Gastroesophageal sphincter (tissue), 3 donors: ENCODE data around the gene SLC6A3.

Experiments used
- EP300 ChIP-seq: sonication (generic); formaldehyde crosslinking; IDR thresholded peaks from one replicate; pipeline ENCODE4 v1.6.1; 2017; ENCODE audit warnings: antibody characterized with exemption, mild to moderate bottlenecking
- POLR2A ChIP-seq, 2 donors: fragments of 450-650 bp; IDR thresholded peaks; one replicate each; pipeline ENCODE4 v1.6.1; 2017; ENCODE audit warnings: antibody characterized with exemption in 2 of 2, mild to moderate bottlenecking in 2 of 2, moderate library complexity in 1 of 2
- TF ChIP-seq, protein P1 (sequence below), 4 experiments: fragments of 200-600 bp in 2 of 4; fragments of 450-650 bp in 2 of 4; sonication (generic) in 1 of 4; IDR thresholded peaks; one replicate each; pipeline ENCODE4 v1.5.1; 2017 to 2019; ENCODE audit warnings: antibody characterized with exemption in 4 of 4, mild to moderate bottlenecking in 2 of 4, moderate library complexity in 2 of 4

DNA sequence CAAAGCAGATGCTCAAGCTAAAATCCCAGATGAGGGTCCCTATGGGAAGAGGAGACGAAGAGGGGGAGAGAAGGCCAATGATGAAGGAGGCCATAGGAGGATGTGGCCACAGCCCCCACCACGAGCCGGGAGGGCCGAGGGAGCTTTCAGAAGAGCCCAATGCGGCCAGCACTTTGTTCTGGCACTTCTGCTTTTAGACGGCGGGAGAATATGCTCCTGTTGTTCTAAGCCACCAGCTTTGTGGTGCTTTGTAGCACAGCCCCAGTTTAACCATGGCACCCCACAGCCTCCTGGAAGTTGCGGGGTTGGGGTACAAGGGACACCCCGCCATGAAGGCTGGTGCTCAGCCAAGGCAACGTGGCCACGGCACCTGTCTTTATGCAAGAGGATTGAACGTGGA lies 45.1 kb upstream of the SLC6A3 start:
- no peak for TF ChIP-seq POLR2A (IDR thresholded peaks at IDR 0.05)
- no peak for TF ChIP-seq EP300
- TF ChIP-seq, protein P1, sequence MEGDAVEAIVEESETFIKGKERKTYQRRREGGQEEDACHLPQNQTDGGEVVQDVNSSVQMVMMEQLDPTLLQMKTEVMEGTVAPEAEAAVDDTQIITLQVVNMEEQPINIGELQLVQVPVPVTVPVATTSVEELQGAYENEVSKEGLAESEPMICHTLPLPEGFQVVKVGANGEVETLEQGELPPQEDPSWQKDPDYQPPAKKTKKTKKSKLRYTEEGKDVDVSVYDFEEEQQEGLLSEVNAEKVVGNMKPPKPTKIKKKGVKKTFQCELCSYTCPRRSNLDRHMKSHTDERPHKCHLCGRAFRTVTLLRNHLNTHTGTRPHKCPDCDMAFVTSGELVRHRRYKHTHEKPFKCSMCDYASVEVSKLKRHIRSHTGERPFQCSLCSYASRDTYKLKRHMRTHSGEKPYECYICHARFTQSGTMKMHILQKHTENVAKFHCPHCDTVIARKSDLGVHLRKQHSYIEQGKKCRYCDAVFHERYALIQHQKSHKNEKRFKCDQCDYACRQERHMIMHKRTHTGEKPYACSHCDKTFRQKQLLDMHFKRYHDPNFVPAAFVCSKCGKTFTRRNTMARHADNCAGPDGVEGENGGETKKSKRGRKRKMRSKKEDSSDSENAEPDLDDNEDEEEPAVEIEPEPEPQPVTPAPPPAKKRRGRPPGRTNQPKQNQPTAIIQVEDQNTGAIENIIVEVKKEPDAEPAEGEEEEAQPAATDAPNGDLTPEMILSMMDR (IDR thresholded peaks at IDR 0.05), result no peak
